Vagina (tissue), 2 donors: ENCODE measurements around the gene ARID1B.

ENCODE experiments used
- CTCF ChIP-seq, 3 experiments: fragments of 450-650 bp in 2 of 3; fragments of 200-600 bp in 1 of 3; sonication (generic) in 1 of 3; IDR thresholded peaks; one replicate each; pipeline ENCODE4 v1.5.1; 2017 to 2019; ENCODE audit warnings: antibody characterized with exemption in 3 of 3, mild to moderate bottlenecking in 2 of 3, moderate library complexity in 2 of 3
- POLR2A ChIP-seq, 2 donors: fragments of 450-650 bp; IDR thresholded peaks; one replicate each; pipeline ENCODE4 v1.6.1; 2017; ENCODE audit warnings: antibody characterized with exemption in 2 of 2, mild to moderate bottlenecking in 2 of 2, moderate library complexity in 2 of 2
- POLR2AphosphoS5 ChIP-seq, 2 donors: sonication (generic); formaldehyde crosslinking; IDR thresholded peaks; one replicate each; pipeline ENCODE4 v1.9.0; 2017; ENCODE audit warnings: antibody characterized with exemption in 2 of 2, mild to moderate bottlenecking in 2 of 2, low read depth in 1 of 2; ENCODE audit not compliant: insufficient read depth in 1 of 2

- no peak for TF ChIP-seq POLR2A (IDR thresholded peaks at IDR 0.05)
- no peak for TF ChIP-seq CTCF (IDR thresholded peaks at IDR 0.05)
- no peak for TF ChIP-seq POLR2AphosphoS5 (IDR thresholded peaks at IDR 0.05; ENCODE audit: insufficient read depth in 1 of 2, low read depth in 1 of 2)
These were observed 13.6 kb downstream of the ARID1B start for GRCh38 chr6:156790711-156791319.
